NB4 (cell line): ENCODE measurements around the gene TJAP1.

Experiments
- POLR2A ChIP-seq: IDR thresholded peaks from 2 replicates; pipeline ENCODE4 v1.6.1; 2011; ENCODE audit warnings: mild to moderate bottlenecking; ENCODE audit not compliant: insufficient read length; ENCODE audit errors: extremely low read depth
- TF ChIP-seq, protein P1 (sequence below): IDR thresholded peaks from 2 replicates; pipeline ENCODE4 v1.6.1; 2011; ENCODE audit warnings: low read depth, low read length
- TF ChIP-seq, protein P2 (sequence below): IDR thresholded peaks from one replicate; pipeline ENCODE4 v1.5.1; 2012; ENCODE audit warnings: low read depth, low read length

DNA sequence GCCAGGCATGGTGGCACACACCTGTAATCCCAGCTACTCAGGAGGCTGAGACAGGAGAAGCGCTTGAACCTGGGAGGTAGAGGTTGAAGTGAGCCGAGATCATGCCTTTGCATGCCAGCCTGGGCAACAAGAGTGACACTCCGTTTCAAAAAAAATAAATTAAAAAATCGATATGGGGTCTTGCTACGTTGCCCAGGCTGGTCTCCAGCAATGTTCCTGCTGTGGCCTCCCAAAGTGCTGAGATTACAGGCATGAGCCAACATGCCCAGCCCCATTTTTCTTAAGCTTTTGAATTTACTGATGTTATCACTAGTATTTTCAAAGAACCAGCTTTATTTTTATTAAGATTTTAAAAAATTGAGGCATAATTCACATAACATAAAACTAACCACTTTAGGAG lies 63.1 kb downstream of the TJAP1 start:
- TF ChIP-seq, protein P1, sequence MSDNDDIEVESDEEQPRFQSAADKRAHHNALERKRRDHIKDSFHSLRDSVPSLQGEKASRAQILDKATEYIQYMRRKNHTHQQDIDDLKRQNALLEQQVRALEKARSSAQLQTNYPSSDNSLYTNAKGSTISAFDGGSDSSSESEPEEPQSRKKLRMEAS, result no peak
- TF ChIP-seq, protein P2, sequence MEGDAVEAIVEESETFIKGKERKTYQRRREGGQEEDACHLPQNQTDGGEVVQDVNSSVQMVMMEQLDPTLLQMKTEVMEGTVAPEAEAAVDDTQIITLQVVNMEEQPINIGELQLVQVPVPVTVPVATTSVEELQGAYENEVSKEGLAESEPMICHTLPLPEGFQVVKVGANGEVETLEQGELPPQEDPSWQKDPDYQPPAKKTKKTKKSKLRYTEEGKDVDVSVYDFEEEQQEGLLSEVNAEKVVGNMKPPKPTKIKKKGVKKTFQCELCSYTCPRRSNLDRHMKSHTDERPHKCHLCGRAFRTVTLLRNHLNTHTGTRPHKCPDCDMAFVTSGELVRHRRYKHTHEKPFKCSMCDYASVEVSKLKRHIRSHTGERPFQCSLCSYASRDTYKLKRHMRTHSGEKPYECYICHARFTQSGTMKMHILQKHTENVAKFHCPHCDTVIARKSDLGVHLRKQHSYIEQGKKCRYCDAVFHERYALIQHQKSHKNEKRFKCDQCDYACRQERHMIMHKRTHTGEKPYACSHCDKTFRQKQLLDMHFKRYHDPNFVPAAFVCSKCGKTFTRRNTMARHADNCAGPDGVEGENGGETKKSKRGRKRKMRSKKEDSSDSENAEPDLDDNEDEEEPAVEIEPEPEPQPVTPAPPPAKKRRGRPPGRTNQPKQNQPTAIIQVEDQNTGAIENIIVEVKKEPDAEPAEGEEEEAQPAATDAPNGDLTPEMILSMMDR, result no peak
- no peak for TF ChIP-seq POLR2A
